ENCODE measurements around the gene C22orf15.

DNA sequence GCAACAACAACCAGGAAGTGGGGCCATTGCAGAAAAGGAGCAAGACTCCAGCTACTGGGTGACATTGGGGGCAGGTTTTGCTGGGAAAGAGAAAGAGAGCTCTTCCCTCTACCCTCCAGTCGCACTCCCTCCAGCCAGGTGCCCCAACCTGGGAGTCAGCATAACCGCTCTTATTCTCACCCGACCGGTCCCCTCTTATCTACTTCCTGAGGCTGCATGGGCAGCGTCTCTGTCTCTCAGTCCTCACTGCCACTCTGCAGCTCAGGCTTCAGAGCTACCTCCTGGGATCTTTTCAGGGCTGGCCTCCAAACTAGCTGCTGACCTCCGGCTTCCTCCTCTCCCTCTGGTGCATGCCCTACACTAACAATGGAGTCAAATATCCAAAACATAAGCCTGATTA lies 17.0 kb upstream of the C22orf15 start:
- TF ChIP-seq, protein P1, sequence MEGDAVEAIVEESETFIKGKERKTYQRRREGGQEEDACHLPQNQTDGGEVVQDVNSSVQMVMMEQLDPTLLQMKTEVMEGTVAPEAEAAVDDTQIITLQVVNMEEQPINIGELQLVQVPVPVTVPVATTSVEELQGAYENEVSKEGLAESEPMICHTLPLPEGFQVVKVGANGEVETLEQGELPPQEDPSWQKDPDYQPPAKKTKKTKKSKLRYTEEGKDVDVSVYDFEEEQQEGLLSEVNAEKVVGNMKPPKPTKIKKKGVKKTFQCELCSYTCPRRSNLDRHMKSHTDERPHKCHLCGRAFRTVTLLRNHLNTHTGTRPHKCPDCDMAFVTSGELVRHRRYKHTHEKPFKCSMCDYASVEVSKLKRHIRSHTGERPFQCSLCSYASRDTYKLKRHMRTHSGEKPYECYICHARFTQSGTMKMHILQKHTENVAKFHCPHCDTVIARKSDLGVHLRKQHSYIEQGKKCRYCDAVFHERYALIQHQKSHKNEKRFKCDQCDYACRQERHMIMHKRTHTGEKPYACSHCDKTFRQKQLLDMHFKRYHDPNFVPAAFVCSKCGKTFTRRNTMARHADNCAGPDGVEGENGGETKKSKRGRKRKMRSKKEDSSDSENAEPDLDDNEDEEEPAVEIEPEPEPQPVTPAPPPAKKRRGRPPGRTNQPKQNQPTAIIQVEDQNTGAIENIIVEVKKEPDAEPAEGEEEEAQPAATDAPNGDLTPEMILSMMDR (IDR thresholded peaks at IDR 0.05) = no peak
- TF ChIP-seq POLR2A (IDR thresholded peaks at IDR 0.05) = no peak
